ENCODE data around the gene BAX.

The BAX gene

DNA sequence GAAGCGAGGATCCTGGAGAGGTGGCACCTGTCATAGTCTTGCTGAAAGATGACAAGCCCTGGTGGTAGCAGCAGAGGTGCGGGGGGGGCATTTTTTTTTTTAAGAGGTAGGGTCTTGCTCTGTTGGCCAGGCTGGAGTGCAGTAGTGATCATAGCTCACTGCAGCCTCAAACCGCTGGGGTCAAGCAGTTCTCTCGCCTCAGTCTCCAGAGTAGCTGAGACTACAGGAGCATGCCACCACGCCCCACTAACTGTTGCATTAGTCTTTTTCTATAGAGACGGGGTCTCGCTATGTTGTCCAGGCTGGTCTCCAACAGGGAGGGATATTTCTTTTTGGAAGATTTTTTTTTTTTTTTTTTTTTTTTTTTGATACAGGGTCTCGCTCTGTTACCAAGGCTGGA is 3.3 kb downstream of the BAX start:
- DNase-seq = no peak
- H3K9me3 Mint-ChIP-seq = no peaks in the 10 kb centered on the region
- no peak overlapping the region for H3K4me3 Mint-ChIP-seq
- H3K27me3 Mint-ChIP-seq (ENCODE audit: low read depth, poor library complexity) = peaks cover 7% of the 10 kb centered on the region
- H3K4me1 Mint-ChIP-seq = peaks cover 46% of the 10 kb centered on the region
- no peak overlapping the region for H3K27ac Mint-ChIP-seq
- TF ChIP-seq, protein P1, sequence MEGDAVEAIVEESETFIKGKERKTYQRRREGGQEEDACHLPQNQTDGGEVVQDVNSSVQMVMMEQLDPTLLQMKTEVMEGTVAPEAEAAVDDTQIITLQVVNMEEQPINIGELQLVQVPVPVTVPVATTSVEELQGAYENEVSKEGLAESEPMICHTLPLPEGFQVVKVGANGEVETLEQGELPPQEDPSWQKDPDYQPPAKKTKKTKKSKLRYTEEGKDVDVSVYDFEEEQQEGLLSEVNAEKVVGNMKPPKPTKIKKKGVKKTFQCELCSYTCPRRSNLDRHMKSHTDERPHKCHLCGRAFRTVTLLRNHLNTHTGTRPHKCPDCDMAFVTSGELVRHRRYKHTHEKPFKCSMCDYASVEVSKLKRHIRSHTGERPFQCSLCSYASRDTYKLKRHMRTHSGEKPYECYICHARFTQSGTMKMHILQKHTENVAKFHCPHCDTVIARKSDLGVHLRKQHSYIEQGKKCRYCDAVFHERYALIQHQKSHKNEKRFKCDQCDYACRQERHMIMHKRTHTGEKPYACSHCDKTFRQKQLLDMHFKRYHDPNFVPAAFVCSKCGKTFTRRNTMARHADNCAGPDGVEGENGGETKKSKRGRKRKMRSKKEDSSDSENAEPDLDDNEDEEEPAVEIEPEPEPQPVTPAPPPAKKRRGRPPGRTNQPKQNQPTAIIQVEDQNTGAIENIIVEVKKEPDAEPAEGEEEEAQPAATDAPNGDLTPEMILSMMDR (IDR thresholded peaks at IDR 0.05) = no peak
- H3K36me3 Mint-ChIP-seq (ENCODE audit: low read depth) = peaks cover 43% of the 10 kb centered on the region

DNA sequence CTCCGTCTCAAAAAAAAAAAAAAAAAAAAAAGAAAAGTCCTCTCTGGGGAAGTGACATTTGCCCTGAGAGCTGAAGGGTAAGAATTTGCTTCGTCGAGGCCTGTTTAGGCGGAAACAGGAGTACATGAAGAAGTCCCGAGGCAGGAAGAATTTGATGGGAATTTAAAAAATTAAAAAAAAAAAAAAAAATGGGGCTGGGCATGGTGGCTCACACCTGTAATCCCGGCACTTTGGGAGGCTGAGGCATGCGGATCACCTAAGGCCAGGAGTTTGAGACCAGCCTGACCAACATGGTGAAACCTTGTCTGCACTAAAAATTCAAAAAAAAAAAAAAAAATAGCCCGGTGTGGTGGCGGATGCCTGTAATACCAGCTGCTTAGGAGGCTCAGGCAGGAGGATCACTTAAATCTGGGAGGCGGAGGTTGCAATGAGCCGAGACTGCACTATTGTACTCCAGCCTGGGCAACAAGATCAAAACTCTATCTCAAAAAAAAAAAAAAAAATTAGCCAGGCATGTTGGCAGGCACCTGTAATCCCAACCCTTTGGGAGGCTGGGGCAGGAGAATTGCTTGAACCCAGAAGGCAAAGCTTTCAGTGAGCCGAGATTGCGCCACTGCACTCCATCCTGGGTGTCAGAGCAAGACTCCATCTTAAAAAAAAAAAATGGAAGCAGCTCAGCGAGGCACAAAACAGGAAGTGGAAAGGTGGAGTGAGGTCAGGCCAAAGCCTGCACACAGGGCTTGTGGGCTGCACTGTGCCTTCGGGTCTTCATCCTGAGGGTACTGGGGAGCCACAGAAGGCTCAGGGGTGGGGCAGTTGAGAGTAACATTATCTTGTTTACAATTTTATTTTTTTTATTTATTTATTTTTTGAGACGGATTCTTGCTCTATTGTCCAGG is 4.9 kb downstream of the BAX start:
- peaks cover 43% of the 10 kb centered on the region for H3K36me3 Mint-ChIP-seq (ENCODE audit: low read depth)

DNA sequence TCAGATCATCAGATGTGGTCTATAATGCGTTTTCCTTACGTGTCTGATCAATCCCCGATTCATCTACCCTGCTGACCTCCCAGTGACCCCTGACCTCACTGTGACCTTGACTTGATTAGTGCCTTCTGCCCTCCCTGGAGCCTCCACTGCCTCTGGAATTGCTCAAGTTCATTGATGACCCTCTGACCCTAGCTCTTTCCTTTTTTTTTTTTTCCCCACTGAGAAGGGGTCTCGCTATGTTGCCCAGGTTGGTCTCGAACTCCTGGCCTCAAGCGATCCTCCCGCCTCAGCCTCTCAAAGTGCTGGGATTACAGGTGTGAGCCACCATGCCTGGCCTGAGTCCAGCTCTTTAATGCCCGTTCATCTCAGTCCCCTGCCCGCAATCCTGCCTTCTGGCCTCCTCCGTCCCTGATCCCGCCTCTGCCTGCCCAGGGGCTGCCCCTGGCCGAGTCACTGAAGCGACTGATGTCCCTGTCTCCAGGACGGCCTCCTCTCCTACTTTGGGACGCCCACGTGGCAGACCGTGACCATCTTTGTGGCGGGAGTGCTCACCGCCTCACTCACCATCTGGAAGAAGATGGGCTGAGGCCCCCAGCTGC is 6.5 kb downstream of the BAX start:
- H3K4me3 Mint-ChIP-seq = peak overlapping the region; percentile 23
- H3K27me3 Mint-ChIP-seq (ENCODE audit: low read depth, poor library complexity) = peaks cover 6% of the 10 kb centered on the region
- H3K9me3 Mint-ChIP-seq = no peaks in the 10 kb centered on the region

More for the DNA sequence above, 4.9 kb downstream of the BAX start:
- TF ChIP-seq, protein P1 (IDR thresholded peaks at IDR 0.05) = no peak
- Mint-ChIP-seq H3K27ac (no peak overlapping the region), H3K4me1 (peaks cover 53% of the 10 kb centered on the region), H3K27me3 (ENCODE audit: low read depth, poor library complexity) (peaks cover 5% of the 10 kb centered on the region), H3K4me3 (no peak overlapping the region), H3K9me3 (no peaks in the 10 kb centered on the region)
- DNase-seq = no peak

DNA sequence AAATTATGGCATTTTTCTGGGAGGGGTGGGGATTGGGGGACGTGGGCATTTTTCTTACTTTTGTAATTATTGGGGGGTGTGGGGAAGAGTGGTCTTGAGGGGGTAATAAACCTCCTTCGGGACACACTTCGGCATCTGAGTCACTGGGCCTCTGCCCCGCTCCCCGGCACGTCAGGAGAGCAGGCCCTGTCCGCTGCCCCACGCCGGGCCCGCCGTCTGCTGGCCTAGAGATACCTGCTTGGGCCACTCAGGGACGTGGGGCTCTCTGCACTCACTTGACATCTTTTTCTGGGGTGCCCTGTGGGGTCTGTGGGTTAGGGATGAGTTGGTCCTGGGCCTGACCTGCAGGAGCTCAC is 7.0 kb downstream of the BAX start:
- Mint-ChIP-seq H3K27ac (peak overlapping the region; percentile 98), H3K36me3 (ENCODE audit: low read depth) (peaks cover 47% of the 10 kb centered on the region), H3K27me3 (ENCODE audit: low read depth, poor library complexity) (peaks cover 7% of the 10 kb centered on the region), H3K4me1 (peaks cover 54% of the 10 kb centered on the region), H3K9me3 (no peaks in the 10 kb centered on the region), H3K4me3 (peak overlapping the region; percentile 19)
- DNase-seq = no peak
- TF ChIP-seq, protein P1 (IDR thresholded peaks at IDR 0.05) = no peak

More for the DNA sequence above, 6.5 kb downstream of the BAX start:
- DNase-seq = no peak
- H3K4me1 Mint-ChIP-seq = peaks cover 51% of the 10 kb centered on the region
- TF ChIP-seq, protein P1 (IDR thresholded peaks at IDR 0.05) = no peak
- peak overlapping the region; percentile 98 for H3K27ac Mint-ChIP-seq
- H3K36me3 Mint-ChIP-seq (ENCODE audit: low read depth) = peaks cover 46% of the 10 kb centered on the region

DNA sequence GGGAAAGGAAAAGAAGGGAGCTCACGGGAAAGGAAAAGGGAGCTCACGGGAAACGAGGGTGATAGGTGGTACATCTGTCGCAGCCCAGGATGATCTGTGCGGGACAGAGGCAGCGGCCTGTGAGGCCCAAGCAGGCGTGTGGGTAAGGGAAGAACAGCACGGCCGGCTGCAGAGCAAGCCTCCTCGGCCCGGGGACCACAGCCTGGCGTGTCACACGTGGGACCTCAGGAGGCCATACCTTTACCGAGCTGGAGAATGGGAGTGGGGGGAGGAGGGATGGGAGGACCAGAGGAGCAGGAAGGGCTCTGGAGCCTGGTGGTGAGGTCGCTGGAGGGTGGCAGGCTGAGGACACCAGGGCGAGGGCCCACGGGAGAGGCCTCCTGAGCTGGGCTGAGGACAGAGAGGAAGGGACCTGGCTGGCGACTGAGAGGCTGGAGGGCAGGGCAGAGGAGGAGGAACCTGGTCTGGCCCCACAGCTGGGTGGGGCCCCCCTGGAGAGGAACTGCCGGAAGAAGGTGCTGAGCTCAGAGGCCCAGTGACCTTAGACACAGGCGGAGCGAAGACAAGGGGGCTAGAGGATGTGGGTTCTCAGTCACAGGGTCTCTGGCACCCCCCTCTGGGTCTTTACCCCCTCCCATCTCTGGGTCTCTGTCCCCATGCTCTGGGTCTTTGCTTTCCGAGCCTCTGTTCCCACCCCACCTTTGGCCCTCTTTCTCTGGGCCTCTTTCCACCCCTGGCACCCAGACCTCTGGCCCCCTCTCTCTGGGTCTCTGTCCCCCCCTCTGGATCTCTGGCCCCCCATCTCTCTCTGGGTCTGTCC is 7.6 kb downstream of the BAX start:
- peak overlapping the region; percentile 54 for H3K4me3 Mint-ChIP-seq

More for the DNA sequence above, 7.6 kb downstream of the BAX start:
- Mint-ChIP-seq H3K9me3 (no peaks in the 10 kb centered on the region), H3K36me3 (ENCODE audit: low read depth) (peaks cover 43% of the 10 kb centered on the region), H3K4me1 (peaks cover 60% of the 10 kb centered on the region), H3K27ac (peak overlapping the region; percentile 98), H3K27me3 (ENCODE audit: low read depth, poor library complexity) (peaks cover 7% of the 10 kb centered on the region)
- TF ChIP-seq, protein P1 (IDR thresholded peaks at IDR 0.05) = no peak
- DNase-seq = no peak

Measured in nephron progenitor cell (in vitro differentiated cells).